ENCODE results near the gene SPRY4.
A peak's percentile ranks its signal among the peaks of the same experiment; 100 is the strongest.

The SPRY4 gene

DNA sequence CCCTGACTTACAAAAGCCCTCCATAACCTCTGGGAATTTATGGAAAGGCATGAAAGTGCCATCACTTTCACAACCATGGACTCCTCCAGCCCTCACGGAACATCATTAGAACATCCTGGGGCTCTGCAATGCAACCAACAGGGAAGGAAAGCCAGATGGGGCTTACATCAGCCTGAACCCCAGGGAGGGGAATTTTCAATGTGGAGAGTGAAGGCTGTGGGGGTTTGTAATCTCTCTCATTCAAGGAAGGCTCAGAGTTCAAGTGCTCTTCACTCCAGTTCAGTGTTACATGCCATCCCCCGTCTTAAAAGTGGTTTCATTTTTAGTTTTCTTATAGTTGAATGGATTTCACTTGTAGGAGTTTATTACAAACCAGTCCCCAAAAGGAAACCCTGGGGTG is 5.7 kb downstream of the SPRY4 start:
- peak overlapping the region in 1 of 2 experiments; percentile 97 for H3K4me3 ChIP-seq (ENCODE audit: insufficient read depth in 1 of 2, low read depth in 1 of 2, low read length in 2 of 2)
- no peak overlapping the region for H2AK5ac ChIP-seq (ENCODE audit: low read length, severe bottlenecking)
- peaks cover 39% of the 10 kb centered on the region for H3K4me1 ChIP-seq (ENCODE audit: control insufficient read depth, insufficient read depth, low read depth, low read length)
- no peak overlapping the region for H2AFZ ChIP-seq (ENCODE audit: low read depth, low read length)
- DNase-seq: peak; percentile 86
- peak overlapping the region in 1 of 2 experiments; percentile 0 for H3K18ac ChIP-seq (ENCODE audit: low read depth in 1 of 2, low read length in 2 of 2)
- peak overlapping the region; percentile 97 for H3K9ac ChIP-seq (ENCODE audit: low read length)
- no peaks in the 10 kb centered on the region for H3K27me3 ChIP-seq (ENCODE audit: control insufficient read depth in 1 of 2, insufficient read depth in 1 of 2, low read length in 2 of 2)
- no peak overlapping the region for H3K14ac ChIP-seq (ENCODE audit: low read length in 2 of 2)
- H3K23ac ChIP-seq (ENCODE audit: low read length in 2 of 2): no peak overlapping the region
- no peaks in the 10 kb centered on the region for H3K79me1 ChIP-seq (replicated peaks; ENCODE audit: low read length, poor library complexity, severe bottlenecking)
- no peak overlapping the region for H2BK12ac ChIP-seq (ENCODE audit: low read length in 2 of 2)
- no peak overlapping the region for H4K8ac ChIP-seq (ENCODE audit: low read length)
- no peak overlapping the region for H2BK120ac ChIP-seq (ENCODE audit: low read depth, low read length)
- peak overlapping the region; percentile 51 for H3K4me2 ChIP-seq (ENCODE audit: low read length, poor library complexity, severe bottlenecking)
- 100% methylated on average over 1 of the region's 2 CpGs for WGBS
- no peak overlapping the region for H2BK5ac ChIP-seq (ENCODE audit: low read depth, low read length, poor library complexity, severe bottlenecking)
- no peaks in the 10 kb centered on the region for H3K9me3 ChIP-seq (ENCODE audit: control insufficient read depth, low read length)
- H3K4ac ChIP-seq (ENCODE audit: low read depth in 1 of 2, low read length in 2 of 2): no peak overlapping the region
- peaks cover 11 to 16% of the 10 kb centered on the region in 2 experiments for H3K36me3 ChIP-seq (ENCODE audit: control insufficient read depth in 1 of 2, insufficient read depth in 2 of 2, low read depth in 1 of 2, low read length in 2 of 2)
- H4K91ac ChIP-seq (ENCODE audit: low read length): no peak overlapping the region
- H3K27ac ChIP-seq (ENCODE audit: low read length, poor library complexity, severe bottlenecking): no peak overlapping the region
- no peak overlapping the region for H2BK15ac ChIP-seq (ENCODE audit: low read depth, poor library complexity, severe bottlenecking)

DNA sequence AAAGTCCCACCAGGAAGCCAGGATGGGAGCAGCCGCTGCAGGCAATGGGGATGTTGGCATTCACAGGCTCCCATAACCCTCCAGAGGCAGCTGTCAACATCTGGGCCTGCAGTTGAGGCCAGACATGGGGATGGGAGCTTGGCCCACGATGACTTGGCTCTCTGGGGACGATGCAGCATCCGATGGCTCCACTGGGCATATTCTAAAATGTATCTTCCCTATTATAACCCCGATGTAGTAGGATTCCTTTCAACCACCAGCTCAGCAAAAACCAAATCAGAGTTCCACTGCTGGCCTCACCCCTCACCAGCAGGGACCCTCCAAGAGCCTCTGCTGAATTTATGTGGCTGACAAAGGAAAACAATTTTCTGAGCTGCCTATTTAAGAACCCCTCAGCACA is 7.1 kb downstream of the SPRY4 start:
- Histone ChIP-seq H3K27me3 (ENCODE audit: control insufficient read depth in 1 of 2, insufficient read depth in 1 of 2, low read length in 2 of 2) (no peaks in the 10 kb centered on the region), H3K9me3 (ENCODE audit: control insufficient read depth, low read length) (no peaks in the 10 kb centered on the region), H3K27ac (ENCODE audit: low read length, poor library complexity, severe bottlenecking) (no peak overlapping the region), H3K4me1 (ENCODE audit: control insufficient read depth, insufficient read depth, low read depth, low read length) (peaks cover 41% of the 10 kb centered on the region), H3K9ac (ENCODE audit: low read length) (peak overlapping the region; percentile 97), H2BK120ac (ENCODE audit: low read depth, low read length) (no peak overlapping the region), H3K36me3 (ENCODE audit: control insufficient read depth in 1 of 2, insufficient read depth in 2 of 2, low read depth in 1 of 2, low read length in 2 of 2) (peaks cover 24 to 26% of the 10 kb centered on the region in 2 experiments), H2BK12ac (ENCODE audit: low read length in 2 of 2) (peak overlapping the region in 1 of 2 experiments; percentile 30), H3K4me2 (ENCODE audit: low read length, poor library complexity, severe bottlenecking) (no peak overlapping the region), H2BK5ac (ENCODE audit: low read depth, low read length, poor library complexity, severe bottlenecking) (no peak overlapping the region), H2AFZ (ENCODE audit: low read depth, low read length) (no peak overlapping the region), H3K79me1 (replicated peaks; ENCODE audit: low read length, poor library complexity, severe bottlenecking) (no peaks in the 10 kb centered on the region), H4K8ac (ENCODE audit: low read length) (no peak overlapping the region), H2AK5ac (ENCODE audit: low read length, severe bottlenecking) (peak overlapping the region; percentile 56), H3K18ac (ENCODE audit: low read depth in 1 of 2, low read length in 2 of 2) (peak overlapping the region in 1 of 2 experiments; percentile 86), H3K4me3 (ENCODE audit: insufficient read depth in 1 of 2, low read depth in 1 of 2, low read length in 2 of 2) (peak overlapping the region in 1 of 2 experiments; percentile 14), H2BK15ac (ENCODE audit: low read depth, poor library complexity, severe bottlenecking) (no peak overlapping the region), H3K14ac (ENCODE audit: low read length in 2 of 2) (peak overlapping the region in 1 of 2 experiments; percentile 66), H3K23ac (ENCODE audit: low read length in 2 of 2) (peak overlapping the region in 1 of 2 experiments; percentile 14), H4K91ac (ENCODE audit: low read length) (no peak overlapping the region), H3K4ac (ENCODE audit: low read depth in 1 of 2, low read length in 2 of 2) (no peak overlapping the region)
- peak; percentile 45 for DNase-seq
- 68% methylated on average over 5 of the region's 5 CpGs for WGBS

DNA sequence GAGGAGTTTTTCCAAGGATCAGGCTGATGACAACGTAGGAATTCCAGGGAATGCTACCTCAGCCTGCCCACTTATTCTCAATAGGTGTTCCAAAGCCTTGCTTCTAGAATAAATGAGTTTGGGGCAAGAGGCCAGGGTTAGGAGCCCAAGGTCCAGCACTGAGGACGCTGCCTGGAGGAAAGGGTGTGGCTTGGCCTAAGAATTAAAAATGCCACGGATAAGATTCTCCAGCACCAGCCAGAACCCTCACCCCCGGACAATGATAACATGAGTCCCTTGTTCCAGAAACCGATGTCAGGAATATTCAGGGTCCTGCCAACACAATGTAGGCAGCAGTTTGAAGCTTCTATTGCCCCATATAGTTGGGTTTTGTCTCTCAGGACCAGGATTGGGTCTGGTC is 7.6 kb downstream of the SPRY4 start:
- Histone ChIP-seq H4K8ac (ENCODE audit: low read length) (no peak overlapping the region), H2AFZ (ENCODE audit: low read depth, low read length) (no peak overlapping the region), H3K18ac (ENCODE audit: low read depth in 1 of 2, low read length in 2 of 2) (peak overlapping the region; percentile 8 to 34), H3K4me2 (ENCODE audit: low read length, poor library complexity, severe bottlenecking) (no peak overlapping the region), H2AK5ac (ENCODE audit: low read length, severe bottlenecking) (no peak overlapping the region), H2BK15ac (ENCODE audit: low read depth, poor library complexity, severe bottlenecking) (no peak overlapping the region), H3K79me1 (replicated peaks; ENCODE audit: low read length, poor library complexity, severe bottlenecking) (no peaks in the 10 kb centered on the region), H3K4me1 (ENCODE audit: control insufficient read depth, insufficient read depth, low read depth, low read length) (peaks cover 37% of the 10 kb centered on the region), H3K23ac (ENCODE audit: low read length in 2 of 2) (peak overlapping the region in 1 of 2 experiments; percentile 73), H3K9me3 (ENCODE audit: control insufficient read depth, low read length) (no peaks in the 10 kb centered on the region), H3K27ac (ENCODE audit: low read length, poor library complexity, severe bottlenecking) (no peak overlapping the region), H3K9ac (ENCODE audit: low read length) (peak overlapping the region; percentile 97), H3K14ac (ENCODE audit: low read length in 2 of 2) (no peak overlapping the region), H3K27me3 (ENCODE audit: control insufficient read depth in 1 of 2, insufficient read depth in 1 of 2, low read length in 2 of 2) (no peaks in the 10 kb centered on the region), H2BK120ac (ENCODE audit: low read depth, low read length) (no peak overlapping the region), H2BK5ac (ENCODE audit: low read depth, low read length, poor library complexity, severe bottlenecking) (no peak overlapping the region), H2BK12ac (ENCODE audit: low read length in 2 of 2) (no peak overlapping the region), H4K91ac (ENCODE audit: low read length) (peak overlapping the region; percentile 21), H3K4me3 (ENCODE audit: insufficient read depth in 1 of 2, low read depth in 1 of 2, low read length in 2 of 2) (peak overlapping the region in 1 of 2 experiments; percentile 14), H3K4ac (ENCODE audit: low read depth in 1 of 2, low read length in 2 of 2) (no peak overlapping the region), H3K36me3 (ENCODE audit: control insufficient read depth in 1 of 2, insufficient read depth in 2 of 2, low read depth in 1 of 2, low read length in 2 of 2) (peaks cover 29 to 31% of the 10 kb centered on the region in 2 experiments)
- DNase-seq: no peak
- 74% methylated on average over 3 of the region's 5 CpGs for WGBS

DNA sequence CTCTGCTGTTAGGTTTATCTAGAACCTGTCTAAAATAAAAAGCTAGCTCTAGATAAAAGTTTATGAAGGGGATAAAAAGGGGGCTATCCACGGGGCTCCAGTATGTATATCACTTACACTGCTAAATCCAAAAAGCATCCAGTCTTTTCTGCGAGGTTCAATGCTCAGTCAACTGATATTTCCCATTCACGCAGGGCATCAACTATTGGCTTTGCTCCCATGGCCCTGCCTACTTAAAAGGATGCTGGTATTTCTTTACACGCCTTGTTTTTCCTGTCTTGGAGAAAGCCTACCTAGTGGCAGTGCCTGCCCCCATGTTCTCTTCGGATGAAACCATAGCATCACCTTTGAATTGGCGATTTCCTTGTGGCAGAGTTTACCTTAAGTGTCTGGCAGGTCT is 8.1 kb downstream of the SPRY4 start:
- Histone ChIP-seq H2AFZ (ENCODE audit: low read depth, low read length) (no peak overlapping the region), H3K79me1 (replicated peaks; ENCODE audit: low read length, poor library complexity, severe bottlenecking) (no peaks in the 10 kb centered on the region), H2BK15ac (ENCODE audit: low read depth, poor library complexity, severe bottlenecking) (no peak overlapping the region), H3K9me3 (ENCODE audit: control insufficient read depth, low read length) (no peaks in the 10 kb centered on the region), H2AK5ac (ENCODE audit: low read length, severe bottlenecking) (no peak overlapping the region), H3K18ac (ENCODE audit: low read depth in 1 of 2, low read length in 2 of 2) (peak overlapping the region; percentile 8 to 34), H2BK5ac (ENCODE audit: low read depth, low read length, poor library complexity, severe bottlenecking) (no peak overlapping the region), H4K91ac (ENCODE audit: low read length) (no peak overlapping the region), H2BK120ac (ENCODE audit: low read depth, low read length) (no peak overlapping the region), H3K4me2 (ENCODE audit: low read length, poor library complexity, severe bottlenecking) (no peak overlapping the region), H3K4me1 (ENCODE audit: control insufficient read depth, insufficient read depth, low read depth, low read length) (peaks cover 35% of the 10 kb centered on the region), H3K23ac (ENCODE audit: low read length in 2 of 2) (no peak overlapping the region), H3K14ac (ENCODE audit: low read length in 2 of 2) (no peak overlapping the region), H3K9ac (ENCODE audit: low read length) (peak overlapping the region; percentile 97), H3K4ac (ENCODE audit: low read depth in 1 of 2, low read length in 2 of 2) (no peak overlapping the region), H4K8ac (ENCODE audit: low read length) (no peak overlapping the region), H3K27ac (ENCODE audit: low read length, poor library complexity, severe bottlenecking) (no peak overlapping the region), H2BK12ac (ENCODE audit: low read length in 2 of 2) (no peak overlapping the region), H3K36me3 (ENCODE audit: control insufficient read depth in 1 of 2, insufficient read depth in 2 of 2, low read depth in 1 of 2, low read length in 2 of 2) (peaks cover 34% of the 10 kb centered on the region in 2 experiments), H3K27me3 (ENCODE audit: control insufficient read depth in 1 of 2, insufficient read depth in 1 of 2, low read length in 2 of 2) (no peaks in the 10 kb centered on the region), H3K4me3 (ENCODE audit: insufficient read depth in 1 of 2, low read depth in 1 of 2, low read length in 2 of 2) (peak overlapping the region in 1 of 2 experiments; percentile 14)
- DNase-seq: no peak
- WGBS: 67% methylated on average over 6 of the region's 6 CpGs
